HT-29 (cell line): ENCODE measurements around the gene GAS2L2. TPM values are rescaled to one million over a fixed set of nuclear protein-coding genes. Genes with fewer than 3 reads are reported as not detected.

Source experiments
- DNase-seq: peaks from one replicate; pipeline ENCODE4 v3.0.0-alpha.2; 2015; ENCODE audit warnings: low spot score
- total RNA-seq: library from RNA; depleted of rRNA; stranded (reverse); fragments of >200 nt; shearing (Covaris generic); gene quantifications from 2 replicates; pipeline ENCODE4 v1.2.3, GENCODE V29; 2014; rRNA removed

Gene GAS2L2
- total RNA-seq, 1 experiment from 2014 or later = 0.56 TPM

- DNase-seq = no peak
These were observed 54.2 kb downstream of the GAS2L2 start for GRCh38 chr17:35698800-35699199.

GRCh38 chr17:35695613-35696012, 57.4 kb downstream of the GAS2L2 start:
- DNase-seq = no peak

- DNase-seq = no peak
These were observed 58.1 kb downstream of the GAS2L2 start for GRCh38 chr17:35694906-35695305.

Other genes starting within 250 kb of the GAS2L2 start
- not detected in 2 replicates for gene SLFN12L, start 215.6 kb downstream of the GAS2L2 start, total RNA-seq
- gene SLFN14, start 192.4 kb downstream of the GAS2L2 start, total RNA-seq = not detected in 2 replicates
- gene PEX12, start 174.7 kb downstream of the GAS2L2 start, total RNA-seq = 3.8 and 6.1 TPM in 2 replicates
- gene AP2B1, start 165.9 kb downstream of the GAS2L2 start, total RNA-seq = 65.0 and 65.8 TPM in 2 replicates
- 6.4 and 7.5 TPM in 2 replicates for gene RASL10B, start 21.6 kb downstream of the GAS2L2 start, total RNA-seq
- gene C17orf50, start 7.6 kb upstream of the GAS2L2 start, total RNA-seq = not detected in 2 replicates
- gene MMP28, start 42.4 kb upstream of the GAS2L2 start, total RNA-seq = 0.18 and 0.25 TPM in 2 replicates
- gene TAF15, start 56.2 kb upstream of the GAS2L2 start, total RNA-seq = 83.7 and 99.8 TPM in 2 replicates
- not detected in 2 replicates for gene HEATR9, start 115.7 kb upstream of the GAS2L2 start, total RNA-seq
- gene CCL5, start 127.1 kb upstream of the GAS2L2 start, total RNA-seq = 0.23 TPM in 1 of 2 replicates, not detected in the other
- gene RDM1, start 177.5 kb upstream of the GAS2L2 start, total RNA-seq = 4.9 and 11.3 TPM in 2 replicates
- not detected in 2 replicates for gene LYZL6, start 190.5 kb upstream of the GAS2L2 start, total RNA-seq
- not detected in 2 replicates for gene CCL16, start 228.3 kb upstream of the GAS2L2 start, total RNA-seq
- gene CCL14, start 233.5 kb upstream of the GAS2L2 start, total RNA-seq = 0.15 and 0.37 TPM in 2 replicates
- 6.1 and 8.4 TPM in 2 replicates for gene CCL15, start 248.3 kb upstream of the GAS2L2 start, total RNA-seq